GM23338 (cell line): ENCODE measurements around the gene GPATCH8. TPM values are rescaled to one million over a fixed set of nuclear protein-coding genes. Genes with fewer than 3 reads are reported as not detected.

Source experiments
- ATAC-seq: fragments of 200-7000 bp; cut with Tn5 transposase; 3 replicates; pipeline ENCODE4 v1.9.1; 2020
- DNase-seq: peaks from one replicate; pipeline ENCODE4 v3.0.0-alpha.2; 2015; ENCODE audit warnings: low spot score
- H2AFZ ChIP-seq: fragments of 200-600 bp; sonication (generic); 2 replicates; pipeline ENCODE4 v1.8.0; 2016; ENCODE audit warnings: antibody characterized with exemption, mild to moderate bottlenecking, moderate library complexity
- H3F3A ChIP-seq: fragments of 200-600 bp; sonication (generic); replicated peaks from 2 replicates; pipeline ENCODE4 v1.8.0; 2017; ENCODE audit warnings: antibody characterized with exemption, mixed run types, low read depth
- H3K27ac ChIP-seq: fragments of 200-600 bp; sonication (generic); 2 replicates; pipeline ENCODE4 v1.6.1; 2016; ENCODE audit warnings: low read depth
- H3K27me3 ChIP-seq: fragments of 200-600 bp; sonication (generic); 2 replicates; pipeline ENCODE4 v1.8.0; 2016; ENCODE audit warnings: mild to moderate bottlenecking, mixed run types, moderate library complexity; ENCODE audit not compliant: insufficient read depth
- H3K36me3 ChIP-seq: fragments of 200-600 bp; sonication (generic); 2 replicates; pipeline ENCODE4 v1.8.0; 2016; ENCODE audit warnings: mild to moderate bottlenecking; ENCODE audit not compliant: insufficient read depth
- H3K4me1 ChIP-seq: fragments of 200-600 bp; sonication (generic); 2 replicates; pipeline ENCODE4 v1.8.0; 2016; ENCODE audit warnings: mild to moderate bottlenecking, moderate library complexity; ENCODE audit not compliant: insufficient read depth
- H3K4me2 ChIP-seq: fragments of 200-600 bp; sonication (generic); 2 replicates; pipeline ENCODE4 v1.7.1; 2017; ENCODE audit warnings: mixed run types
- H3K4me3 ChIP-seq: fragments of 200-600 bp; sonication (generic); 2 replicates; pipeline ENCODE4 v1.6.1; 2016; ENCODE audit warnings: mixed run types
- H3K79me2 ChIP-seq: fragments of 200-600 bp; sonication (generic); replicated peaks from 2 replicates; pipeline ENCODE4 v1.8.0; 2017; ENCODE audit warnings: mild to moderate bottlenecking; ENCODE audit not compliant: insufficient read depth
- H3K9me2 ChIP-seq: fragments of 200-600 bp; sonication (generic); 2 replicates; pipeline ENCODE4 v1.8.0; 2017; ENCODE audit not compliant: insufficient read depth
- H4K20me1 ChIP-seq: fragments of 200-600 bp; sonication (generic); replicated peaks from 2 replicates; pipeline ENCODE4 v1.8.0; 2017; ENCODE audit warnings: mild to moderate bottlenecking; ENCODE audit not compliant: insufficient read depth
- H3K27ac Mint-ChIP-seq: 2 replicates; pipeline ENCODE4 v1.8.0; 2020; ENCODE audit warnings: inconsistent platforms, mild to moderate bottlenecking, moderate library complexity, mixed read lengths
- H3K27me3 Mint-ChIP-seq: 3 replicates; pipeline ENCODE4 v1.8.0; 2022; ENCODE audit warnings: low read depth, mild to moderate bottlenecking, moderate library complexity, mixed read lengths, inconsistent platforms; ENCODE audit not compliant: insufficient read depth, poor library complexity
- H3K36me3 Mint-ChIP-seq: 3 replicates; pipeline ENCODE4 v1.8.0; 2021; ENCODE audit warnings: low read depth, mild to moderate bottlenecking, inconsistent platforms, moderate library complexity, mixed read lengths
- H3K4me1 Mint-ChIP-seq: 3 replicates; pipeline ENCODE4 v1.8.0; 2020; ENCODE audit warnings: mild to moderate bottlenecking, inconsistent platforms, mixed read lengths
- H3K4me3 Mint-ChIP-seq: 3 replicates; pipeline ENCODE4 v1.8.0; 2021; ENCODE audit warnings: moderate library complexity, mild to moderate bottlenecking, inconsistent platforms, mixed read lengths
- H3K9me3 Mint-ChIP-seq: 3 replicates; pipeline ENCODE4 v1.8.0; 2020; ENCODE audit warnings: moderate library complexity, mild to moderate bottlenecking, inconsistent platforms, mixed read lengths
- CREB1 ChIP-seq: fragments of 250-450 bp; sonication (Bioruptor Pico); IDR thresholded peaks from 2 replicates; pipeline ENCODE4 v1.5.0; 2020; ENCODE audit warnings: low read depth, mild to moderate bottlenecking, moderate library complexity
- EZH2 ChIP-seq: fragments of 200-600 bp; sonication (generic); IDR thresholded peaks from one replicate; pipeline ENCODE4 v1.8.0; 2017; ENCODE audit warnings: antibody characterized with exemption, mild to moderate bottlenecking, low read depth; ENCODE audit not compliant: unreplicated experiment
- EZH2phosphoT487 ChIP-seq: fragments of 200-600 bp; sonication (generic); IDR thresholded peaks from one replicate; pipeline ENCODE4 v1.8.1; 2018; ENCODE audit warnings: antibody characterized with exemption; ENCODE audit not compliant: unreplicated experiment
- ZNF114 ChIP-seq: fragments of 250-450 bp; sonication (Bioruptor Pico); IDR thresholded peaks from 2 replicates; pipeline ENCODE4 v1.5.0; 2020; ENCODE audit warnings: mild to moderate bottlenecking, moderate library complexity
- polyA plus RNA-seq: library from polyadenylated mRNA; unstranded; fragments of >200 nt; fragmentation: Nextera tagmentation; extraction: Ambion mirVana; gene quantifications from 2 replicates; pipeline ENCODE4 v1.2.1, GENCODE V29; 2016
- total RNA-seq: library from RNA; depleted of rRNA; stranded (reverse); fragments of >200 nt; shearing (Covaris generic); gene quantifications from 2 replicates; pipeline ENCODE4 v1.2.3, GENCODE V29; 2014
- TF ChIP-seq, protein P1 (sequence below): fragments of 250-450 bp; sonication (Bioruptor Pico); IDR thresholded peaks from 2 replicates; pipeline ENCODE4 v1.5.0; 2020; ENCODE audit warnings: mild to moderate bottlenecking, moderate library complexity

The GPATCH8 gene
- total and polyA plus RNA-seq, 2 experiments from 2014 or later = 44.4 to 76.5 TPM

DNA sequence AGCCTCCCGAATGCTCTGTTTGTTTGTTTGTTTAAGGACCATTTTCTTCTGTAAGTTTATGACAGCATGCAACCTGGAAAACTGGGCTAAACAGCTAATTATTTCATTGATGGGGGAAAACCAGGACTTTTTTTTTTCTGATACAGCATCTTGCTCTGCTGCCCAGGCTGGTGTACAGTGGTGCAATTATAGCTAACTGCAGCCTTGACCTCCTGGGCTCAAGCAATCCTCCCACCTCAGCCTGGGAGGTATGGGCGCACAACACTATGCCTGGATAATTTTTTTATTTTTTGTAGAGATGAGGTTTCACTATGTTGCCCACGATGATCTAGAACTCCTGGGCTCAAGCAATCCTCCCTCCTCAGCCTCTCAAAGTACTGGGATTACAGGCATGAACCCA, 37.3 kb downstream of the GPATCH8 start:
- H3K27me3 Mint-ChIP-seq = no peaks in the 10 kb centered on the region
- ATAC-seq = no peak
- peak overlapping the region; percentile 9; the same call in 1 of the 2 replicates for H3K27ac Mint-ChIP-seq
- no peak overlapping the region for H3K4me3 Mint-ChIP-seq
- no peaks in the 10 kb centered on the region for H3K9me3 Mint-ChIP-seq
- no peak for DNase-seq
- Histone ChIP-seq H4K20me1 (peaks cover 48% of the 10 kb centered on the region), H3K9me2 (no peaks in the 10 kb centered on the region), H3K27me3 (no peaks in the 10 kb centered on the region), H3F3A (no peaks in the 10 kb centered on the region), H2AFZ (no peak overlapping the region), H3K27ac (no peak overlapping the region), H3K79me2 (peaks cover 78% of the 10 kb centered on the region), H3K4me1 (peaks cover 3% of the 10 kb centered on the region; the same call in 1 of the 2 replicates), H3K4me3 (no peak overlapping the region), H3K4me2 (no peak overlapping the region), H3K36me3 (no peaks in the 10 kb centered on the region)
- peaks cover 18% of the 10 kb centered on the region; the same call in 2 of the 3 replicates for H3K36me3 Mint-ChIP-seq
- H3K4me1 Mint-ChIP-seq = peaks cover 19% of the 10 kb centered on the region
- TF ChIP-seq EZH2phosphoT487 (no peak), EZH2 (no peak)

DNA sequence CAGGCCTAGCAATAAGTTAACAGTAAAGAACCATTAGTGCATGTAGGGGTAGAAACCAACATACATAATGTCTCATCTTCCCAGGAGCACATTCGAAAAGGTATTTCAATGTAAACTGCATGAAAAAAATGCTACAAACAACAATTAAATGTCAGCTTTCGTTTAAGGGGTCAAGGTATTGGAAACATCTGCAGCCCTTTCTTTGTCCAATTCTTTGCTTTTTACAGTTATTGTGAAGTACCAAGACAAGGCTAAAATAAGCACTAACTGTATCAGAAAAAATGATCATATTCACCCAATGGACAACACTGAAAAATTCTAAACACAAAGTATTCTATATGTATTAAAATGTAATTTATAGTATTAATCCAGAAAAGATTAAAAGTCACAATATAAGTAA, 37.9 kb downstream of the GPATCH8 start:
- DNase-seq (no peak), ATAC-seq (no peak)
- Mint-ChIP-seq H3K4me3 (no peak overlapping the region), H3K4me1 (peaks cover 19% of the 10 kb centered on the region), H3K27ac (no peak overlapping the region), H3K9me3 (no peaks in the 10 kb centered on the region), H3K36me3 (peaks cover 15% of the 10 kb centered on the region; the same call in 2 of the 3 replicates), H3K27me3 (no peaks in the 10 kb centered on the region)
- Histone ChIP-seq H3K4me3 (no peak overlapping the region), H3K4me1 (peaks cover 3% of the 10 kb centered on the region; the same call in 1 of the 2 replicates), H3K4me2 (no peak overlapping the region), H3F3A (no peaks in the 10 kb centered on the region), H4K20me1 (peaks cover 54% of the 10 kb centered on the region), H3K36me3 (no peaks in the 10 kb centered on the region), H3K79me2 (peaks cover 78% of the 10 kb centered on the region), H3K9me2 (no peaks in the 10 kb centered on the region), H3K27ac (no peak overlapping the region), H3K27me3 (no peaks in the 10 kb centered on the region), H2AFZ (no peak overlapping the region)
- TF ChIP-seq ZNF114 (CRISPR knock-in tag) (no peak), CREB1 (CRISPR knock-in tag) (no peak)
- TF ChIP-seq, protein P1, sequence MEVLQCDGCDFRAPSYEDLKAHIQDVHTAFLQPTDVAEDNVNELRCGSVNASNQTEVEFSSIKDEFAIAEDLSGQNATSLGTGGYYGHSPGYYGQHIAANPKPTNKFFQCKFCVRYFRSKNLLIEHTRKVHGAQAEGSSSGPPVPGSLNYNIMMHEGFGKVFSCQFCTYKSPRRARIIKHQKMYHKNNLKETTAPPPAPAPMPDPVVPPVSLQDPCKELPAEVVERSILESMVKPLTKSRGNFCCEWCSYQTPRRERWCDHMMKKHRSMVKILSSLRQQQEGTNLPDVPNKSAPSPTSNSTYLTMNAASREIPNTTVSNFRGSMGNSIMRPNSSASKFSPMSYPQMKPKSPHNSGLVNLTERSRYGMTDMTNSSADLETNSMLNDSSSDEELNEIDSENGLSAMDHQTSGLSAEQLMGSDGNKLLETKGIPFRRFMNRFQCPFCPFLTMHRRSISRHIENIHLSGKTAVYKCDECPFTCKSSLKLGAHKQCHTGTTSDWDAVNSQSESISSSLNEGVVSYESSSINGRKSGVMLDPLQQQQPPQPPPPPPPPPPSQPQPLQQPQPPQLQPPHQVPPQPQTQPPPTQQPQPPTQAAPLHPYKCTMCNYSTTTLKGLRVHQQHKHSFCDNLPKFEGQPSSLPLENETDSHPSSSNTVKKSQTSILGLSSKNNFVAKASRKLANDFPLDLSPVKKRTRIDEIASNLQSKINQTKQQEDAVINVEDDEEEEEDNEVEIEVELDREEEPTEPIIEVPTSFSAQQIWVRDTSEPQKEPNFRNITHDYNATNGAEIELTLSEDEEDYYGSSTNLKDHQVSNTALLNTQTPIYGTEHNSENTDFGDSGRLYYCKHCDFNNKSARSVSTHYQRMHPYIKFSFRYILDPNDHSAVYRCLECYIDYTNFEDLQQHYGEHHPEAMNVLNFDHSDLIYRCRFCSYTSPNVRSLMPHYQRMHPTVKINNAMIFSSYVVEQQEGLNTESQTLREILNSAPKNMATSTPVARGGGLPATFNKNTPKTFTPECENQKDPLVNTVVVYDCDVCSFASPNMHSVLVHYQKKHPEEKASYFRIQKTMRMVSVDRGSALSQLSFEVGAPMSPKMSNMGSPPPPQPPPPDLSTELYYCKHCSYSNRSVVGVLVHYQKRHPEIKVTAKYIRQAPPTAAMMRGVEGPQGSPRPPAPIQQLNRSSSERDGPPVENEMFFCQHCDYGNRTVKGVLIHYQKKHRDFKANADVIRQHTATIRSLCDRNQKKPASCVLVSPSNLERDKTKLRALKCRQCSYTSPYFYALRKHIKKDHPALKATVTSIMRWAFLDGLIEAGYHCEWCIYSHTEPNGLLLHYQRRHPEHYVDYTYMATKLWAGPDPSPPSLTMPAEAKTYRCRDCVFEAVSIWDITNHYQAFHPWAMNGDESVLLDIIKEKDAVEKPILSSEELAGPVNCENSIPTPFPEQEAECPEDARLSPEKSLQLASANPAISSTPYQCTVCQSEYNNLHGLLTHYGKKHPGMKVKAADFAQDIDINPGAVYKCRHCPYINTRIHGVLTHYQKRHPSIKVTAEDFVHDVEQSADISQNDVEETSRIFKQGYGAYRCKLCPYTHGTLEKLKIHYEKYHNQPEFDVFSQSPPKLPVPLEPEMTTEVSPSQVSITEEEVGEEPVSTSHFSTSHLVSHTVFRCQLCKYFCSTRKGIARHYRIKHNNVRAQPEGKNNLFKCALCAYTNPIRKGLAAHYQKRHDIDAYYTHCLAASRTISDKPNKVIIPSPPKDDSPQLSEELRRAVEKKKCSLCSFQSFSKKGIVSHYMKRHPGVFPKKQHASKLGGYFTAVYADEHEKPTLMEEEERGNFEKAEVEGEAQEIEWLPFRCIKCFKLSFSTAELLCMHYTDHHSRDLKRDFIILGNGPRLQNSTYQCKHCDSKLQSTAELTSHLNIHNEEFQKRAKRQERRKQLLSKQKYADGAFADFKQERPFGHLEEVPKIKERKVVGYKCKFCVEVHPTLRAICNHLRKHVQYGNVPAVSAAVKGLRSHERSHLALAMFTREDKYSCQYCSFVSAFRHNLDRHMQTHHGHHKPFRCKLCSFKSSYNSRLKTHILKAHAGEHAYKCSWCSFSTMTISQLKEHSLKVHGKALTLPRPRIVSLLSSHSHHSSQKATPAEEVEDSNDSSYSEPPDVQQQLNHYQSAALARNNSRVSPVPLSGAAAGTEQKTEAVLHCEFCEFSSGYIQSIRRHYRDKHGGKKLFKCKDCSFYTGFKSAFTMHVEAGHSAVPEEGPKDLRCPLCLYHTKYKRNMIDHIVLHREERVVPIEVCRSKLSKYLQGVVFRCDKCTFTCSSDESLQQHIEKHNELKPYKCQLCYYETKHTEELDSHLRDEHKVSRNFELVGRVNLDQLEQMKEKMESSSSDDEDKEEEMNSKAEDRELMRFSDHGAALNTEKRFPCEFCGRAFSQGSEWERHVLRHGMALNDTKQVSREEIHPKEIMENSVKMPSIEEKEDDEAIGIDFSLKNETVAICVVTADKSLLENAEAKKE (CRISPR knock-in tag) = no peak
